HEK293 (cell line): ENCODE results near the gene ICAM4.
A peak's percentile ranks its signal among the peaks of the same experiment; 100 is the strongest.

Experiments used
- BCL11B ChIP-seq: fragments of 450-650 bp; formaldehyde crosslinking; IDR thresholded peaks from 2 replicates; pipeline ENCODE4 v1.5.1; 2016; ENCODE audit warnings: low read depth, missing biosample characterization, missing genetic modification characterization
- EGR2 ChIP-seq: fragments of 450-650 bp; formaldehyde crosslinking; IDR thresholded peaks from 2 replicates; pipeline ENCODE4 v1.5.1; 2016; ENCODE audit warnings: low read depth, missing biosample characterization, missing genetic modification characterization
- FEZF1 ChIP-seq: fragments of 450-650 bp; formaldehyde crosslinking; IDR thresholded peaks from 2 replicates; pipeline ENCODE4 v1.5.1; 2016; ENCODE audit warnings: missing biosample characterization, missing genetic modification characterization
- GFI1B ChIP-seq: fragments of 450-650 bp; formaldehyde crosslinking; IDR thresholded peaks from 2 replicates; pipeline ENCODE4 v1.5.1; 2016; ENCODE audit warnings: missing biosample characterization, missing genetic modification characterization
- GLI2 ChIP-seq: fragments of 450-650 bp; formaldehyde crosslinking; IDR thresholded peaks from 2 replicates; pipeline ENCODE4; 2017; ENCODE audit warnings: missing biosample characterization, missing genetic modification characterization, low read depth, borderline replicate concordance
- KLF10 ChIP-seq: fragments of 450-650 bp; IDR thresholded peaks from 2 replicates; pipeline ENCODE4 v1.5.1; 2018; ENCODE audit warnings: missing biosample characterization, mild to moderate bottlenecking, missing genetic modification characterization
- KLF9 ChIP-seq: fragments of 450-650 bp; formaldehyde crosslinking; IDR thresholded peaks from 2 replicates; pipeline ENCODE4 v1.5.1; 2016; ENCODE audit warnings: missing biosample characterization, missing genetic modification characterization, low read depth
- OSR2 ChIP-seq: fragments of 450-650 bp; formaldehyde crosslinking; IDR thresholded peaks from 2 replicates; pipeline ENCODE4 v1.5.1; 2016; ENCODE audit warnings: missing biosample characterization, missing genetic modification characterization
- RBAK ChIP-seq: fragments of 450-650 bp; formaldehyde crosslinking; IDR thresholded peaks from 2 replicates; pipeline ENCODE4 v1.5.1; 2016; ENCODE audit warnings: missing biosample characterization, missing genetic modification characterization
- TRIM28 ChIP-seq: IDR thresholded peaks from 2 replicates; pipeline ENCODE4 v1.6.1; 2011; ENCODE audit warnings: low read length, control low read depth, borderline replicate concordance
- YY2 ChIP-seq: fragments of 450-650 bp; formaldehyde crosslinking; IDR thresholded peaks from 2 replicates; pipeline ENCODE4 v1.5.1; 2016; ENCODE audit warnings: missing biosample characterization, missing genetic modification characterization
- ZBTB48 ChIP-seq: fragments of 450-650 bp; formaldehyde crosslinking; IDR thresholded peaks from 2 replicates; pipeline ENCODE4 v1.5.1; 2016; ENCODE audit warnings: missing biosample characterization, missing genetic modification characterization
- ZBTB8A ChIP-seq: fragments of 450-650 bp; formaldehyde crosslinking; IDR thresholded peaks from 2 replicates; pipeline ENCODE4 v1.5.1; 2016; ENCODE audit warnings: missing biosample characterization, missing genetic modification characterization
- ZNF184 ChIP-seq: fragments of 450-650 bp; IDR thresholded peaks from 2 replicates; pipeline ENCODE4 v1.5.1; 2018; ENCODE audit warnings: missing biosample characterization, mild to moderate bottlenecking, missing genetic modification characterization
- ZNF19 ChIP-seq: fragments of 450-650 bp; formaldehyde crosslinking; IDR thresholded peaks from 2 replicates; pipeline ENCODE4; 2016; ENCODE audit warnings: missing biosample characterization, missing genetic modification characterization, low read depth
- ZNF23 ChIP-seq: fragments of 450-650 bp; formaldehyde crosslinking; IDR thresholded peaks from 2 replicates; pipeline ENCODE4 v1.5.1; 2016; ENCODE audit warnings: missing biosample characterization, missing genetic modification characterization, borderline replicate concordance
- ZNF239 ChIP-seq: fragments of 450-650 bp; formaldehyde crosslinking; IDR thresholded peaks from 2 replicates; pipeline ENCODE4 v1.5.1; 2016; ENCODE audit warnings: missing biosample characterization, missing genetic modification characterization
- ZNF324 ChIP-seq: fragments of 450-650 bp; formaldehyde crosslinking; IDR thresholded peaks from 2 replicates; pipeline ENCODE4 v1.5.1; 2016; ENCODE audit warnings: missing biosample characterization, missing genetic modification characterization
- ZNF362 ChIP-seq: fragments of 450-650 bp; formaldehyde crosslinking; IDR thresholded peaks from 2 replicates; pipeline ENCODE4 v1.5.1; 2016; ENCODE audit warnings: missing biosample characterization, missing genetic modification characterization
- ZNF366 ChIP-seq: fragments of 450-650 bp; formaldehyde crosslinking; conservative IDR thresholded peaks from 2 replicates; pipeline ENCODE4 v1.5.1; 2016; ENCODE audit warnings: missing biosample characterization, missing genetic modification characterization
- ZNF391 ChIP-seq: fragments of 450-650 bp; formaldehyde crosslinking; IDR thresholded peaks from 2 replicates; pipeline ENCODE4 v1.5.1; 2016; ENCODE audit warnings: low read depth, missing biosample characterization, missing genetic modification characterization, borderline replicate concordance
- ZNF404 ChIP-seq: fragments of 450-650 bp; formaldehyde crosslinking; IDR thresholded peaks from 2 replicates; pipeline ENCODE4 v1.5.1; 2017; ENCODE audit warnings: missing biosample characterization, missing genetic modification characterization
- ZNF514 ChIP-seq: fragments of 450-650 bp; formaldehyde crosslinking; IDR thresholded peaks from 2 replicates; pipeline ENCODE4 v1.5.1; 2016; ENCODE audit warnings: missing biosample characterization, missing genetic modification characterization
- ZNF600 ChIP-seq: fragments of 450-650 bp; formaldehyde crosslinking; IDR thresholded peaks from 2 replicates; pipeline ENCODE4 v1.5.1; 2016; ENCODE audit warnings: missing biosample characterization, missing genetic modification characterization
- ZNF639 ChIP-seq: fragments of 450-650 bp; formaldehyde crosslinking; IDR thresholded peaks from 2 replicates; pipeline ENCODE4 v1.5.1; 2016; ENCODE audit warnings: missing biosample characterization, missing genetic modification characterization
- ZNF654 ChIP-seq: fragments of 450-650 bp; formaldehyde crosslinking; IDR thresholded peaks from 2 replicates; pipeline ENCODE4 v1.5.1; 2016; ENCODE audit warnings: low read depth, missing biosample characterization, missing genetic modification characterization
- ZNF660 ChIP-seq: fragments of 450-650 bp; IDR thresholded peaks from 2 replicates; pipeline ENCODE4 v1.5.1; 2018; ENCODE audit warnings: missing biosample characterization, mild to moderate bottlenecking, missing genetic modification characterization
- ZNF677 ChIP-seq: fragments of 450-650 bp; IDR thresholded peaks from 2 replicates; pipeline ENCODE4 v1.5.0; 2018; ENCODE audit warnings: missing biosample characterization, mild to moderate bottlenecking, missing genetic modification characterization, moderate library complexity
- ZNF692 ChIP-seq: fragments of 450-650 bp; formaldehyde crosslinking; IDR thresholded peaks from 2 replicates; pipeline ENCODE4 v1.5.1; 2016; ENCODE audit warnings: missing biosample characterization, missing genetic modification characterization
- ZNF704 ChIP-seq: fragments of 450-650 bp; formaldehyde crosslinking; IDR thresholded peaks from 2 replicates; pipeline ENCODE4 v1.5.1; 2016; ENCODE audit warnings: missing biosample characterization, missing genetic modification characterization
- ZNF707 ChIP-seq: fragments of 450-650 bp; formaldehyde crosslinking; IDR thresholded peaks from 2 replicates; pipeline ENCODE4 v1.5.1; 2016; ENCODE audit warnings: missing biosample characterization, missing genetic modification characterization
- ZNF76 ChIP-seq: fragments of 450-650 bp; formaldehyde crosslinking; IDR thresholded peaks from 2 replicates; pipeline ENCODE4; 2016; ENCODE audit warnings: low read depth, missing biosample characterization, missing genetic modification characterization, borderline replicate concordance
- ZNF777 ChIP-seq: fragments of 450-650 bp; formaldehyde crosslinking; IDR thresholded peaks from 2 replicates; pipeline ENCODE4 v1.5.1; 2017; ENCODE audit warnings: missing biosample characterization, missing genetic modification characterization, borderline replicate concordance
- ZNF785 ChIP-seq: fragments of 450-650 bp; formaldehyde crosslinking; IDR thresholded peaks from 2 replicates; pipeline ENCODE4 v1.5.1; 2016; ENCODE audit warnings: missing biosample characterization, missing genetic modification characterization
- ZNF791 ChIP-seq: fragments of 450-650 bp; formaldehyde crosslinking; IDR thresholded peaks from 2 replicates; pipeline ENCODE4 v1.5.1; 2016; ENCODE audit warnings: missing biosample characterization, missing genetic modification characterization
- ZSCAN16 ChIP-seq: fragments of 450-650 bp; formaldehyde crosslinking; IDR thresholded peaks from 2 replicates; pipeline ENCODE4 v1.5.1; 2016; ENCODE audit warnings: missing biosample characterization, missing genetic modification characterization
- ZSCAN4 ChIP-seq: fragments of 450-650 bp; formaldehyde crosslinking; IDR thresholded peaks from 2 replicates; pipeline ENCODE4 v1.5.1; 2017; ENCODE audit warnings: missing biosample characterization, missing genetic modification characterization

The ICAM4 gene

GRCh38 chr19:10334588-10335351, 48.0 kb downstream of the ICAM4 start (continued):
- no peak for TF ChIP-seq ZNF362 (tag by site-specific recombination)
- TF ChIP-seq ZNF23 (tag by site-specific recombination): no peak
- no peak for TF ChIP-seq ZNF677 (tag by site-specific recombination)
- TF ChIP-seq ZNF704 (tag by site-specific recombination): no peak
- no peak for TF ChIP-seq ZSCAN16 (tag by site-specific recombination)
- TF ChIP-seq GLI2: no peak
- TF ChIP-seq ZBTB48 (tag by site-specific recombination): 0 out of 2 replicates have a peak, but pooled peaks have one; percentile 26
- no peak; the same call in 1 of the 2 replicates for TF ChIP-seq ZNF324 (tag by site-specific recombination)
- TF ChIP-seq ZNF239 (tag by site-specific recombination): no peak
- TF ChIP-seq OSR2: no peak
- peak; percentile 96 for TF ChIP-seq KLF10 (tag by site-specific recombination)
- peak; percentile 65; the same call in 1 of the 2 replicates for TF ChIP-seq BCL11B
- no peak for TF ChIP-seq GFI1B
- TF ChIP-seq ZNF791 (tag by site-specific recombination): no peak
- peak; percentile 58 for TF ChIP-seq ZBTB8A
- no peak for TF ChIP-seq ZNF391 (tag by site-specific recombination)
- peak; percentile 53; the same call in 1 of the 2 replicates for TF ChIP-seq ZNF692
- peak; percentile 90 for TF ChIP-seq EGR2 (tag by site-specific recombination)
- no peak for TF ChIP-seq ZNF366
- no peak for TF ChIP-seq ZNF639 (tag by site-specific recombination)
- peak; percentile 79; the same call in 1 of the 2 replicates for TF ChIP-seq ZNF777
- no peak for TF ChIP-seq ZNF654
- no peak for TF ChIP-seq YY2 (tag by site-specific recombination)
- no peak for TF ChIP-seq ZNF184 (tag by site-specific recombination)
- TF ChIP-seq ZNF76 (tag by site-specific recombination): no peak
- no peak for TF ChIP-seq ZNF404
- no peak for TF ChIP-seq ZNF660 (tag by site-specific recombination)
- no peak for TF ChIP-seq TRIM28
- no peak for TF ChIP-seq ZNF19
- TF ChIP-seq ZSCAN4: no peak
- TF ChIP-seq RBAK (tag by site-specific recombination): no peak
- no peak for TF ChIP-seq ZNF600 (tag by site-specific recombination)
- TF ChIP-seq KLF9 (tag by site-specific recombination): peak; percentile 100
- TF ChIP-seq ZNF707 (tag by site-specific recombination): no peak
- no peak for TF ChIP-seq ZNF785
- TF ChIP-seq ZNF514 (tag by site-specific recombination): no peak
- no peak for TF ChIP-seq FEZF1 (tag by site-specific recombination)
